ENCODE results near the gene C1orf210.

DNA sequence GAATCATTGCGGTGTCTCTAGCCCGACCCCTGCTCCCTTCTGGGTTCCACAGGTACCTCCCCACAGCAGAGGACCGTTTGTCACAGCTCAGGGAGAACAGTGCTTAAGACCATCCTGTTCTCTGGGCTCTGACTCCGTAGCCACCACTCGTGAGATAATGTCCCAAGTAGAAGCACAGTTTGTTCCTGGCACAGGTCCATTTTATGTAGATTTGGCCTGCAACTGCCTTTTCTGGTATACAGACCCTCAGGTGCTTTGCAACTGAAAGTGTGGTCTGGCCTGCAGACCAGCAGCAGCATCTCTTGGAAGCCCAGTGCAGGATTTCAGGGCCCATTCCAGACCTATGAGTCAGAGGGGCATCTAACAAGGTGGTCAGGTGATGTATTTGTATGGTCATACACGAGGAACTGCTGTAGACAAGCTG is 44.0 kb downstream of the C1orf210 start:
- TF ChIP-seq, protein P1, sequence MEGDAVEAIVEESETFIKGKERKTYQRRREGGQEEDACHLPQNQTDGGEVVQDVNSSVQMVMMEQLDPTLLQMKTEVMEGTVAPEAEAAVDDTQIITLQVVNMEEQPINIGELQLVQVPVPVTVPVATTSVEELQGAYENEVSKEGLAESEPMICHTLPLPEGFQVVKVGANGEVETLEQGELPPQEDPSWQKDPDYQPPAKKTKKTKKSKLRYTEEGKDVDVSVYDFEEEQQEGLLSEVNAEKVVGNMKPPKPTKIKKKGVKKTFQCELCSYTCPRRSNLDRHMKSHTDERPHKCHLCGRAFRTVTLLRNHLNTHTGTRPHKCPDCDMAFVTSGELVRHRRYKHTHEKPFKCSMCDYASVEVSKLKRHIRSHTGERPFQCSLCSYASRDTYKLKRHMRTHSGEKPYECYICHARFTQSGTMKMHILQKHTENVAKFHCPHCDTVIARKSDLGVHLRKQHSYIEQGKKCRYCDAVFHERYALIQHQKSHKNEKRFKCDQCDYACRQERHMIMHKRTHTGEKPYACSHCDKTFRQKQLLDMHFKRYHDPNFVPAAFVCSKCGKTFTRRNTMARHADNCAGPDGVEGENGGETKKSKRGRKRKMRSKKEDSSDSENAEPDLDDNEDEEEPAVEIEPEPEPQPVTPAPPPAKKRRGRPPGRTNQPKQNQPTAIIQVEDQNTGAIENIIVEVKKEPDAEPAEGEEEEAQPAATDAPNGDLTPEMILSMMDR (IDR thresholded peaks at IDR 0.05) = no peak
- no peak for TF ChIP-seq POLR2AphosphoS5 (IDR thresholded peaks at IDR 0.05)
- no peak for TF ChIP-seq EP300 (IDR thresholded peaks at IDR 0.05)

Measured in suprapubic skin (tissue), 4 donors.